ENCODE measurements around the gene NOB1.

NOB1 gene

DNA sequence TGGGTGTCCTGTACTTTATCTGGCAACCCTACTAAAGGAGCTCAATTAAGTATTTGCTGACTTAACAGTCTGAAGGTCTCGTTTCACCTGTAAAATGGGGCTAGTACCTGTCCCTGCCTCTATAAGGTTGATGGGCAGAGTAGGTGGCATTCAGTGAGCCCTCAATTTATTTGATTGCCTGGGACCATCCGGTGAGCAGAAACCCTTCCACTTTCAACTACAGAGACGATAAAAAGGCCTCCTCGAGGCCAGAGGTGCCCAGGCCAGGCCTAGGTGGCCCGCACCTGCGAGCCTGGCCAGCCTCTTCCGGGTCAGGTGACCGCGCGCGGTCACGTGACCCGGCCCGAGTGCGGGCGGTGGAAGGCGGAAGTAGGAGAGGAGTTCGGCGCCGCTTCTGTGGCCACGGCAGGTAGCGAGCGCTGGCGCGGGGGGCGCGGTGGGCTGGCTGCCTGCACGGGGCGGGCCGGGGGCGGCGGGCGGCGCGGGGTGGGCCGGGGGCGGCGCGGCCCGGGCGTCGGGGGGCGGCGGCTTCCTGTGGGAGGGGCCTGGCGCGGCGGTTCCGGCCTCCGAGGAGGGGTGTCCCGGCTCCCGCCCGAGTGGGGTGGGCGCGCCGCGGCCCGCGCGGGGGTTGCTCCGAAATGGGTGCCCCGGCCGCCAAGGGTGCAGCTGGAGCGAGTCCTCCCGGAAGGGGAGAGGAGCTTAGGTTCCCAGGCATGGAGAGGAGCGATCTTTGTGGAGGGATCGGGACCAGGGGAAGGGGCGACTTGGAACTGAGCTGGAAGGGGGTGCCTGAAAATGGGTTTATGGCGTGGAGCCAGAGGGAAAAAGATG, 7.5 kb upstream of the NOB1 start, which contains the start of gene WWP2:
Gene WWP2, plus strand, starts transcription at position 350 of the 831 bp plus-strand sequence. CDS start 24,679 bp downstream, outside the sequence.
- TF ChIP-seq SIN3A (IDR thresholded peaks at IDR 0.05; ENCODE audit: borderline replicate concordance, insufficient read depth, low read length) (peak; percentile 58; the same call in 1 of the 2 replicates), TAF1 (IDR thresholded peaks at IDR 0.05; ENCODE audit: borderline replicate concordance, insufficient read depth, low read length) (no peak), FOXP2 (optimal IDR thresholded peaks at IDR 0.05; ENCODE audit: borderline replicate concordance, extremely low read depth, extremely low read length, insufficient read depth) (no peak), POLR2AphosphoS5 (IDR thresholded peaks at IDR 0.05; ENCODE audit: low read depth, low read length) (peak; percentile 66)

DNA sequence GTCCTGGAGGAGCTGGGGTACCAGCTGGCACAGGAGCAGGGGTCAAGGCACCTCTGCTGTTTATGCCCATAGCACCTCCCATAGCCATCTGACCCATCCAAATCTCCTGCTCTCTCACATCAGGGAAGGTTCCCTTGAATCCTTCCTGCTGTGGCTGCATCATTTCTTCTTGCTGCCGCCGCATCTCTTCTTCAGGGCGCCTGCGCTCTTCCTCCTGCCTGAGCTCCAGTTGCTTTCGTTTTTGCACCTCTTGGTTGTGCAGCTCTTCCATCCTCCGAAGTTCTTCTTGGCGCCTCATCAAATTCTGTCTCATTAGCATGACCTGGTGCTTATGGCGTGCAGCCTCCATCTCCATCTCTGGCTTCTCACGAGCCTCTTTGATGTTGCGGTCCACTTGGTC, 2.0 kb upstream of the NOB1 start:
- TF ChIP-seq FOXP2 (optimal IDR thresholded peaks at IDR 0.05; ENCODE audit: borderline replicate concordance, extremely low read depth, extremely low read length, insufficient read depth) (no peak), TAF1 (IDR thresholded peaks at IDR 0.05; ENCODE audit: borderline replicate concordance, insufficient read depth, low read length) (no peak), POLR2AphosphoS5 (IDR thresholded peaks at IDR 0.05; ENCODE audit: low read depth, low read length) (no peak), SIN3A (IDR thresholded peaks at IDR 0.05; ENCODE audit: borderline replicate concordance, insufficient read depth, low read length) (no peak)
- TF ChIP-seq, protein P1, sequence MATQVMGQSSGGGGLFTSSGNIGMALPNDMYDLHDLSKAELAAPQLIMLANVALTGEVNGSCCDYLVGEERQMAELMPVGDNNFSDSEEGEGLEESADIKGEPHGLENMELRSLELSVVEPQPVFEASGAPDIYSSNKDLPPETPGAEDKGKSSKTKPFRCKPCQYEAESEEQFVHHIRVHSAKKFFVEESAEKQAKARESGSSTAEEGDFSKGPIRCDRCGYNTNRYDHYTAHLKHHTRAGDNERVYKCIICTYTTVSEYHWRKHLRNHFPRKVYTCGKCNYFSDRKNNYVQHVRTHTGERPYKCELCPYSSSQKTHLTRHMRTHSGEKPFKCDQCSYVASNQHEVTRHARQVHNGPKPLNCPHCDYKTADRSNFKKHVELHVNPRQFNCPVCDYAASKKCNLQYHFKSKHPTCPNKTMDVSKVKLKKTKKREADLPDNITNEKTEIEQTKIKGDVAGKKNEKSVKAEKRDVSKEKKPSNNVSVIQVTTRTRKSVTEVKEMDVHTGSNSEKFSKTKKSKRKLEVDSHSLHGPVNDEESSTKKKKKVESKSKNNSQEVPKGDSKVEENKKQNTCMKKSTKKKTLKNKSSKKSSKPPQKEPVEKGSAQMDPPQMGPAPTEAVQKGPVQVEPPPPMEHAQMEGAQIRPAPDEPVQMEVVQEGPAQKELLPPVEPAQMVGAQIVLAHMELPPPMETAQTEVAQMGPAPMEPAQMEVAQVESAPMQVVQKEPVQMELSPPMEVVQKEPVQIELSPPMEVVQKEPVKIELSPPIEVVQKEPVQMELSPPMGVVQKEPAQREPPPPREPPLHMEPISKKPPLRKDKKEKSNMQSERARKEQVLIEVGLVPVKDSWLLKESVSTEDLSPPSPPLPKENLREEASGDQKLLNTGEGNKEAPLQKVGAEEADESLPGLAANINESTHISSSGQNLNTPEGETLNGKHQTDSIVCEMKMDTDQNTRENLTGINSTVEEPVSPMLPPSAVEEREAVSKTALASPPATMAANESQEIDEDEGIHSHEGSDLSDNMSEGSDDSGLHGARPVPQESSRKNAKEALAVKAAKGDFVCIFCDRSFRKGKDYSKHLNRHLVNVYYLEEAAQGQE (IDR thresholded peaks at IDR 0.05; ENCODE audit: insufficient read depth in 1 of 2, low read depth in 2 of 2, low read length in 2 of 2) = no peak

DNA sequence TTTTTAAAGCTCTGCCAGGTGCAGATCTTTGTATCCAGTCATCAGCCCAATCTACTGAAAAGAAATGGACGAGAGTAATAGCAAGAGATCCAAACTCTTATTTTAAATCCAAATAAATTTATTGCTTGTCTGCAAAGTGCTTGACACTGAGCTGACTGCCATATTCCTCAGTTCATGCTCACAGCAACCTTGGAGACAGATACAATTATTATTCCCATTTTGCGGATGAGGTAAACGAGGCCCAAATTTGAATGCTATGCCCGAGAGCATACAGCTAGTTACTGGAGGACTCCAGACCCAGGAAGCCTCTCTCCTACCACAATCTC, 620 bp downstream of the NOB1 start:
- TF ChIP-seq, protein P1 (IDR thresholded peaks at IDR 0.05; ENCODE audit: insufficient read depth in 1 of 2, low read depth in 2 of 2, low read length in 2 of 2) = no peak
- TF ChIP-seq FOXP2 (optimal IDR thresholded peaks at IDR 0.05; ENCODE audit: borderline replicate concordance, extremely low read depth, extremely low read length, insufficient read depth) (no peak), TAF1 (IDR thresholded peaks at IDR 0.05; ENCODE audit: borderline replicate concordance, insufficient read depth, low read length) (no peak), SIN3A (IDR thresholded peaks at IDR 0.05; ENCODE audit: borderline replicate concordance, insufficient read depth, low read length) (no peak), POLR2AphosphoS5 (IDR thresholded peaks at IDR 0.05; ENCODE audit: low read depth, low read length) (no peak)

DNA sequence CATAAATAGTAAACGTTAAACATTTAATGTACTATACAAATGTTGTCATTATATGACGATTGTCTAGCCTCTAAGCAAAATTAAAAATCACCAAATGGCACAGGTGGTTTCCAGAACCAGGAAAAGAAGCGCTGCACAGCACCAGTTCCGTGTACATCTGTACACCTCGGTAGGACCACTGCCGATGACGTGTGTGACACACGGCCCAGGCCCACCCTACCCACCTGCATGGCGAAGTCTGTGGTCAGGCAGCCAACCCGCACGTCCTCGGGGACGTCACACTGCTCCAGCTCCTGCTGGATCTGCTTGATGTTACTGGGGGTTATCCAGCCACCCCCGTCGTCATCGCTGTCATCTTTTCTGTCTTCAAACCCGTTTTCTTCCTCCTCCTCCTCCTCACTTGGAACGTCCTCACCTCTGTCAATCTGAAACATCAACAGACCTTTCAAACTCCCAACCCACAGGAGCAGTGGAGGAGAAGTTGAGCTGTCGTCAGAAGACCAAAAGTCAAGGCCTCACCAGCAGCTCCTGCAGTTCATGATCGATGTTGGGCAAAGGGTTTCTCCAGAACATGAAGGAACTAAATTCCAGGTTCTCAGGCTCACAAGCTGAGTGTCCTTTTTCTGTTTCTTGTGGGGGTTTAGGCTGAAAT, 5.9 kb downstream of the NOB1 start:
- TF ChIP-seq SIN3A (IDR thresholded peaks at IDR 0.05; ENCODE audit: borderline replicate concordance, insufficient read depth, low read length) (no peak), POLR2AphosphoS5 (IDR thresholded peaks at IDR 0.05; ENCODE audit: low read depth, low read length) (no peak), TAF1 (IDR thresholded peaks at IDR 0.05; ENCODE audit: borderline replicate concordance, insufficient read depth, low read length) (no peak), FOXP2 (optimal IDR thresholded peaks at IDR 0.05; ENCODE audit: borderline replicate concordance, extremely low read depth, extremely low read length, insufficient read depth) (no peak)
- TF ChIP-seq, protein P1 (IDR thresholded peaks at IDR 0.05; ENCODE audit: insufficient read depth in 1 of 2, low read depth in 2 of 2, low read length in 2 of 2) = no peak

DNA sequence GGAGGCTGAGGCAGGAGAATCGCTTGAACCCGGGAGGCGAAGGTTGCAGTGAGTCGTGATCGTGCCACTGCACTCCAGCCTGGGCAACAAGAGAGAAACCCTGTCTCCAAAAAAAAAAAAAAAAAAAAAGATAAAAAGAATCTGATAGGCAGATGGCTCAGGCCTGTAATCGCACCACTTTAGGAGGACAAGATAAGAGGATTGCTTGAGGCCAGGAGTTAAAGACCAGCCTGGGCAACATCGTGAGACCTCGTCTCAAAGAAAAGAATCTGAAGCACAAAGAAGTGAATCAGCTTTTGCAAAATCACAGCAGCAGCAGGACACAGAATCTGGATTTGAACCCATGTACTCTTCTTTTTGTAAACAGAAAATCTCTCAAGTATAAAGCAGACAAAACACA, 7.6 kb downstream of the NOB1 start:
- no peak for TF ChIP-seq TAF1 (IDR thresholded peaks at IDR 0.05; ENCODE audit: borderline replicate concordance, insufficient read depth, low read length)
- no peak for TF ChIP-seq POLR2AphosphoS5 (IDR thresholded peaks at IDR 0.05; ENCODE audit: low read depth, low read length)
- no peak for TF ChIP-seq FOXP2 (optimal IDR thresholded peaks at IDR 0.05; ENCODE audit: borderline replicate concordance, extremely low read depth, extremely low read length, insufficient read depth)
- TF ChIP-seq SIN3A (IDR thresholded peaks at IDR 0.05; ENCODE audit: borderline replicate concordance, insufficient read depth, low read length) = no peak
- TF ChIP-seq, protein P1 (IDR thresholded peaks at IDR 0.05; ENCODE audit: insufficient read depth in 1 of 2, low read depth in 2 of 2, low read length in 2 of 2) = no peak
